ENCODE results near the gene FAT2.

- TF ChIP-seq CTCF (IDR thresholded peaks at IDR 0.05): no peak
- no peak for TF ChIP-seq POLR2A (IDR thresholded peaks at IDR 0.05)
Observed at GRCh38 chr5:151589878-151590570, 1.1 kb downstream of the FAT2 start.

Measured in uterus (tissue), 2 donors.